ENCODE data around the gene NMD3. TPM values are rescaled to one million over a fixed set of nuclear protein-coding genes. Genes with fewer than 3 reads are reported as not detected.

Gene NMD3
- total and polyA plus RNA-seq, 9 of the 15 experiments (the other 6 are each of a cell fraction or from before 2014, with no cell fraction given): 63.5 to 178 (median 111) TPM

- no peak for TF ChIP-seq BRD9 (IDR thresholded peaks at IDR 0.05; ENCODE audit: low read depth, partially characterized antibody)
- no peak for TF ChIP-seq POLR2AphosphoS5 (IDR thresholded peaks at IDR 0.05; ENCODE audit: control insufficient read depth, insufficient read depth, low read depth, low read length)
- no peak for TF ChIP-seq ZNF384 (IDR thresholded peaks at IDR 0.05; ENCODE audit: low read depth, low read length)
- TF ChIP-seq BRD4 (IDR thresholded peaks at IDR 0.05): no peak
- no peak for TF ChIP-seq SP1 (CRISPR knock-in tag; IDR thresholded peaks at IDR 0.05)
- no peak for TF ChIP-seq ZNF318 (IDR thresholded peaks at IDR 0.05; ENCODE audit: borderline replicate concordance in 1 of 2, low read depth in 1 of 2)
- Histone ChIP-seq H3K9me3 (replicated peaks; ENCODE audit: control insufficient read depth, insufficient read depth, low read depth, low read length) (no peaks in the 10 kb centered on the region), H3K36me3 (ENCODE audit: control insufficient read depth, insufficient read depth, low read length) (no peaks in the 10 kb centered on the region), H3K4me1 (replicated peaks in 1 of 2; ENCODE audit: control insufficient read depth in 2 of 2, insufficient read depth in 2 of 2, low read length in 2 of 2) (no peaks in the 10 kb centered on the region), H3K9me1 (ENCODE audit: control insufficient read depth, insufficient read depth, low read length) (no peaks in the 10 kb centered on the region), H4K20me1 (replicated peaks; ENCODE audit: control insufficient read depth, insufficient read depth, low read length) (no peaks in the 10 kb centered on the region), H3K4me2 (ENCODE audit: insufficient read depth, low read length) (no peak overlapping the region), H3K9ac (ENCODE audit: insufficient read depth in 1 of 2, low read depth in 2 of 2, low read length in 2 of 2) (no peak overlapping the region), H2AFZ (ENCODE audit: low read depth, low read length) (no peak overlapping the region), H3K27me3 (ENCODE audit: control insufficient read depth in 2 of 2, insufficient read depth in 2 of 2, low read length in 2 of 2) (no peaks in the 10 kb centered on the region), H3K27ac (ENCODE audit: extremely low read depth, low read depth, low read length) (no peak overlapping the region), H3K79me2 (ENCODE audit: control insufficient read depth, insufficient read depth, low read length) (no peaks in the 10 kb centered on the region), H3K4me3 (no peak overlapping the region)
- FAIRE-seq: no peak
- intact Hi-C loops (cut with micrococcal nuclease) (no loop called here), in situ Hi-C loops (cut with MboI) (no loop called here)
- ATAC-seq: no peak; the same call in 2 of the 3 replicates
- ChIA-PET CTCF (ENCODE audit: low intra/inter-chr PET ratio) (no interaction called here), POLR2A (interaction anchor here (0.6 kb wide), 1 partner anchor 16 kb away, joined by 3 read pairs; no protein-coding TSS in a partner anchor)
- no peak for DNase-seq (ENCODE audit: extremely low read depth in 1 of 4, low spot score in 3 of 4)
- 0% methylated on average over 2 of the region's 2 CpGs for WGBS (ENCODE audit: insufficient coverage, low coverage, missing lambda C conversion rate)
- BruUV-seq (replicated peaks): no TSS peak
Observed at GRCh38 chr3:161293381-161293780, 72.3 kb downstream of the NMD3 start.
